ENCODE results near the gene KCNAB3. TPM values are rescaled to one million over a fixed set of nuclear protein-coding genes. Genes with fewer than 3 reads are reported as not detected.

KCNAB3 gene
- total RNA-seq, 4 donors from 2014 or later, result 0.10 to 0.49 (median 0.24) TPM

DNA sequence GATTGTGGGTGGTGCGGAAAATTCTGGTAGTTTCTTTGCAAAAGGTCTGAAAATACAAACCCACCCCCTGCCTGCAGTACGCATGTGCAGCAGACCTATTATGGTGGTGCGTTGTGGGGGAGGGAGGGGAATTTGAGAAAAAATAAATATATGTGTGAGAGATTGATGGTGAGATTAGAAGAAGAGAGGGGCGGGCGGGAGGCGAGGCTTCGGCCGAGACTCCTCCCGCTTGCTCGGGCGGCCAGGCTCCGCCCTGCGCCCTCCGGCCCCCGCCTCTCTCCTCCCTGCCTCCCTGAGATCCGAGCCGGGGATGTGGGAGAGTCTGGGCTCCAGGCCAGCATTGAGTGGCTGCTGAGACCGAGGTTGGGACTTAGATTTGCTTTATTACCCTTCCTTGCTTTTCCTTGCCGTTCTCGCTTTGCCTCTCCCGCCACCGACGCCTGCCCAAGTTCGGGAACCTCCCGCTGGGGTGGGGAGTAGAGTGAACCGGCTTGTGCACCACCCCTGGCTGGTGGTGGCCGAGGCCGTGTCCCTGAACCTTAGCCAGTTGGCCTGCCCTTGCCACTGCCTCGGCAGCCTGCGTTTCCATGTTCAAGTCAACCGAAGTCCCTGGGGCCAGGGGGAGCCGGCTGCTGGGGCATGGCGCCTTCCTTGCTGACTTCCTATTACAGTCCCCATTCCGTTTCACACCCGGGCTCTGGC, 42.0 kb downstream of the KCNAB3 start:
- no peak for TF ChIP-seq POLR2A (IDR thresholded peaks at IDR 0.05)
- TF ChIP-seq, protein P1, sequence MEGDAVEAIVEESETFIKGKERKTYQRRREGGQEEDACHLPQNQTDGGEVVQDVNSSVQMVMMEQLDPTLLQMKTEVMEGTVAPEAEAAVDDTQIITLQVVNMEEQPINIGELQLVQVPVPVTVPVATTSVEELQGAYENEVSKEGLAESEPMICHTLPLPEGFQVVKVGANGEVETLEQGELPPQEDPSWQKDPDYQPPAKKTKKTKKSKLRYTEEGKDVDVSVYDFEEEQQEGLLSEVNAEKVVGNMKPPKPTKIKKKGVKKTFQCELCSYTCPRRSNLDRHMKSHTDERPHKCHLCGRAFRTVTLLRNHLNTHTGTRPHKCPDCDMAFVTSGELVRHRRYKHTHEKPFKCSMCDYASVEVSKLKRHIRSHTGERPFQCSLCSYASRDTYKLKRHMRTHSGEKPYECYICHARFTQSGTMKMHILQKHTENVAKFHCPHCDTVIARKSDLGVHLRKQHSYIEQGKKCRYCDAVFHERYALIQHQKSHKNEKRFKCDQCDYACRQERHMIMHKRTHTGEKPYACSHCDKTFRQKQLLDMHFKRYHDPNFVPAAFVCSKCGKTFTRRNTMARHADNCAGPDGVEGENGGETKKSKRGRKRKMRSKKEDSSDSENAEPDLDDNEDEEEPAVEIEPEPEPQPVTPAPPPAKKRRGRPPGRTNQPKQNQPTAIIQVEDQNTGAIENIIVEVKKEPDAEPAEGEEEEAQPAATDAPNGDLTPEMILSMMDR (IDR thresholded peaks at IDR 0.05), result no peak
- peak; percentile 90 to 97 for DNase-seq (ENCODE audit: low spot score in 2 of 2)
- intact Hi-C loops (cut with DNase I; ENCODE audit: low total_unique reads), result no loop called here
- 0 to 1% methylated on average over 35 of the region's 35 CpGs for whole genome bisulfite sequencing, 2 donors
- H3K4me3 ChIP-seq (ENCODE audit: low read depth, poor library complexity, severe bottlenecking), result peak overlapping the region; percentile 30

- intact Hi-C loops (cut with DNase I; ENCODE audit: low total_unique reads), result no loop called here
- H3K4me3 ChIP-seq (ENCODE audit: low read depth, poor library complexity, severe bottlenecking), result no peak overlapping the region
- DNase-seq (ENCODE audit: low spot score in 2 of 2), result no peak
- WGBS, 2 donors, result 2 to 3% methylated on average over 8 of the region's 8 CpGs
- TF ChIP-seq POLR2A (IDR thresholded peaks at IDR 0.05), result no peak
- TF ChIP-seq, protein P1 (IDR thresholded peaks at IDR 0.05), result no peak
Measured at GRCh38 chr17:7887038-7887481, 42.6 kb downstream of the KCNAB3 start.

DNA sequence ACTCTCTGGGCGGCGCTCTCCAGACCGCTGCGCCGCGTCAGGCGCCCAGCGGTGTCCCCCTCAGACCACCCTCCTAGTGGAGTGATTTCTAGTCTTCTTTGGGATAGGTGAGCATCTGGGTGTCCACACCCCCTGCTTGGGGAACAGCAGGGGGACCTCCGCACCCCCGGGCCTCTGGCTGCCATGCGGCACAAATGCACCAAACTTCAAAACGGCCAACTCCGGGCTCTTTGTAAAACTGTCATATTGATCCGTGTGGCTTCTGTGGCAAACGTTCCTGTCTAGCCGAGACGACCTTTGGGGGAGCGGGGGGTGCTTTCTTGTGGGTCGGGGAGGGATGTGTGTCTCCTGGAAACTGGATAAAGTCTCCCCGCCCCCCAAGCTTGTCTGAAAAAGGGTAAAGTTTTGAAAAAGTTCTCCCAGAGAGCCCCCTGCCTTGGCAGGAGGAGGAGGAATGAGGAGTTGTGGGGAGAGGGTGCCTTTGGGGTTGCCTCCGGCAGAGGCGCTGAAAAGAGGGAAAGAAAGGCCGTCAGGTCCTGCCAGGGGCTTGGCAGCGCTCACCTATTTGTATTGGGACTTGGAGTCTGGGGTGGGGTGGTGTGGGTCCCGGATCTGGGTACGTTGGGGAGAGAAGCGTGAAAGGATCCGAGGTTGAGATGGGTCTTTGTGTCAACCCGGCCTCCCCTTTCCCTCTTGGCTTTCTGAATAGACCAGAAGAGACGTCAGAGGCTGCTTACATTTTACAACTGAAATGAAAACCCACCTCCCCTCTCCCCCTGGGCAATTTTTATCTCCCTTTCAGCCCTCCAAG, 43.2 kb downstream of the KCNAB3 start:
- WGBS, 2 donors, result 1 to 2% methylated on average over 30 of the region's 30 CpGs
- DNase-seq (ENCODE audit: low spot score in 2 of 2), result peak in 1 of 2 donors; percentile 92
- no peak for TF ChIP-seq POLR2A (IDR thresholded peaks at IDR 0.05)
- TF ChIP-seq, protein P1 (IDR thresholded peaks at IDR 0.05), result no peak
- peak overlapping the region; percentile 52 for H3K4me3 ChIP-seq (ENCODE audit: low read depth, poor library complexity, severe bottlenecking)
- intact Hi-C loops (cut with DNase I; ENCODE audit: low total_unique reads), result no loop called here

GRCh38 chr17:7885367-7886226, 44.1 kb downstream of the KCNAB3 start:
- peak overlapping the region; percentile 52 for H3K4me3 ChIP-seq (ENCODE audit: low read depth, poor library complexity, severe bottlenecking)
- DNase-seq (ENCODE audit: low spot score in 2 of 2), result peak; percentile 34 to 90
- intact Hi-C loops (cut with DNase I; ENCODE audit: low total_unique reads), result no loop called here
- 0 to 2% methylated on average over 10 to 43 of the region's 64 CpGs for WGBS, 2 donors
- no peak for TF ChIP-seq POLR2A (IDR thresholded peaks at IDR 0.05)
- TF ChIP-seq, protein P1 (IDR thresholded peaks at IDR 0.05), result no peak

DNA sequence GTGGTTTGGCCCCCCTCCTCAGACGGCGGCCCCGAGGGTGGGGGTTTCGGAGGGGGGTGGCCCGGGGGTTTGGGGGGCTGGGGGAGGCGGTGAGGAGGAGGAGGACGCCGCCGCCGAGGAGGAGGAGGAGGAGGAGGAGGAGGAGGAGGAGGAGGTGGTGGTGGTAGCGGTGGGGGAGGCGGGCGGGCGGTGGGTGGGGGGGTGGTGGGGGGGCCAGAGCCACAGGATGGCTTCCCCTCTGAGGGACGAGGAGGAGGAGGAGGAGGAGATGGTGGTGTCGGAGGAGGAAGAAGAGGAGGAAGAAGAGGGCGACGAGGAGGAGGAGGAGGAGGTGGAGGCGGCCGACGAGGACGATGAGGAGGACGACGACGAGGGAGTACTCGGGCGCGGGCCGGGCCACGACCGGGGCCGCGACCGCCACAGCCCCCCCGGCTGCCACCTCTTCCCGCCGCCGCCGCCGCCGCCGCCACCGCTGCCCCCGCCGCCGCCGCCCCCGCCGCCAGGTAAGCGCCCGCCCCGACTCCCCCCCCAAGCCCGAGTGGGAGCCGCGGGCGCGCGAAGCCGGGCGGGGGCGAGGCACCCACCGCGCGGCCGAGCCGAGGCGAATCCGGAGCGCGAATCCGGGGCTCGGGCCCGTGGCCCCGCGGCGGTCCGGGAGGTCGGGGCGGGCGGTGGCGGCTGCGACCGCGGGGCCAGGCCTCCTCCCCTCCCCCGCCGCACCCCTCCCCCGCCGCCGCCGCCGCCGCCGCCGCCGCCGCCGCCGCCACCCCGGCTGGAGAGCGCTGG, 44.9 kb downstream of the KCNAB3 start:
- TF ChIP-seq POLR2A (IDR thresholded peaks at IDR 0.05), result no peak
- TF ChIP-seq, protein P1 (IDR thresholded peaks at IDR 0.05), result no peak
- WGBS, 2 donors, result 1% methylated on average over 23 to 29 of the region's 100 CpGs
- H3K4me3 ChIP-seq (ENCODE audit: low read depth, poor library complexity, severe bottlenecking), result peak overlapping the region; percentile 52
- intact Hi-C loops (cut with DNase I; ENCODE audit: low total_unique reads), result no loop called here
- peak in 1 of 2 donors; percentile 84 for DNase-seq (ENCODE audit: low spot score in 2 of 2)

Measured in lower leg skin (tissue), 4 donors.